GM12875 (cell line): Measurements from ENCODE around the gene SLC36A3.

Experiments used
- H3K4me3 ChIP-seq: one replicate; pipeline ENCODE4 v1.5.1; 2011; ENCODE audit warnings: low read depth, low read length, control low read depth
- CTCF ChIP-seq: IDR thresholded peaks from 2 replicates; pipeline ENCODE4 v1.5.1; 2011; ENCODE audit warnings: low read depth, mild to moderate bottlenecking, control low read depth, inconsistent platforms, low read length, moderate library complexity, borderline replicate concordance; ENCODE audit not compliant: insufficient read depth

Gene SLC36A3

GRCh38 chr5:151278845-151279244, 24.7 kb downstream of the SLC36A3 start:
- H3K4me3 ChIP-seq = no peak overlapping the region
- no peak for TF ChIP-seq CTCF

- H3K4me3 ChIP-seq = no peak overlapping the region
- TF ChIP-seq CTCF = no peak
Observed at GRCh38 chr5:151275803-151276202, 27.8 kb downstream of the SLC36A3 start.

- H3K4me3 ChIP-seq = no peak overlapping the region
- no peak for TF ChIP-seq CTCF
Observed at GRCh38 chr5:151274666-151275065, 28.9 kb downstream of the SLC36A3 start.

- no peak for TF ChIP-seq CTCF
- no peak overlapping the region for H3K4me3 ChIP-seq
Observed at GRCh38 chr5:151271336-151271735, 32.2 kb downstream of the SLC36A3 start.

GRCh38 chr5:151270599-151270998, 33.0 kb downstream of the SLC36A3 start:
- TF ChIP-seq CTCF = no peak
- H3K4me3 ChIP-seq = no peak overlapping the region

GRCh38 chr5:151267491-151268260, 35.9 kb downstream of the SLC36A3 start:
- no peak overlapping the region for H3K4me3 ChIP-seq
- no peak for TF ChIP-seq CTCF

- no peak overlapping the region for H3K4me3 ChIP-seq
- TF ChIP-seq CTCF = no peak
Observed at GRCh38 chr5:151264113-151264512, 39.5 kb downstream of the SLC36A3 start.
